ENCODE measurements around the gene DRD2.

DNA sequence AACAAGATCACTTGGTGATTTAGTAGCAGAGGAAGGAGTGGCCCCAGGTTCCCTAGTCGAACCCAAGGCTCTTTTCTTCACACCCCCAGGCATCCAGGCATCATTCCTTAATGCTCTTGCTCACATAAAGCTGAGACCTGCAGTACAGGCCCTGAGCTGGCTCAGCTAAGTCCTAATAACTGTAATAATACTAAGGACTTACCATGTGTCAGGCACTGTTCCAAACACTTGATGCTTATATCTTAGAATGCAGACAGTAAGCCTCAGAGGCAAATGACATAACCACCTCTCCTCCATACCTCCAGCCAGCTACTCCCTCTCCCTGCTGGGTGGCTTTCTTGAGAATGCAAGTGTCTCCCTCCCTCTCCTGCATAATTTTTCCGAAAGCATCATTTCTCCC, 54.4 kb downstream of the DRD2 start:
- TF ChIP-seq CTCF (CRISPR knock-in tag; IDR thresholded peaks at IDR 0.05) = no peak
- no peak for TF ChIP-seq ZNF331 (CRISPR knock-in tag; IDR thresholded peaks at IDR 0.05)
- no peak for TF ChIP-seq ZNF614 (CRISPR knock-in tag; IDR thresholded peaks at IDR 0.05; ENCODE audit: borderline replicate concordance)
- TF ChIP-seq POLR2AphosphoS5 (IDR thresholded peaks at IDR 0.05; ENCODE audit: low read depth, low read length) = no peak
- no peak for TF ChIP-seq RNF2 (conservative IDR thresholded peaks at IDR 0.05; ENCODE audit: low read depth)
- TF ChIP-seq POLR2A (IDR thresholded peaks at IDR 0.05; ENCODE audit: insufficient read depth in 1 of 2, low read depth in 2 of 2, low read length in 2 of 2) = no peak
- TF ChIP-seq CCDC6 (CRISPR knock-in tag; IDR thresholded peaks at IDR 0.05) = no peak
- no peak for TF ChIP-seq TGIF2 (CRISPR knock-in tag; IDR thresholded peaks at IDR 0.05)
